Peyer's patch (tissue), 4 donors: ENCODE data around the gene SIDT2.

ENCODE experiments used
- POLR2A ChIP-seq, 2 donors: fragments of 450-650 bp; IDR thresholded peaks; one replicate each; pipeline ENCODE4 v1.5.1; 2017; ENCODE audit warnings: antibody characterized with exemption in 2 of 2, mild to moderate bottlenecking in 2 of 2, moderate library complexity in 2 of 2
- TF ChIP-seq, protein P1 (sequence below), 6 experiments: fragments of 450-650 bp in 4 of 6; fragments of 200-600 bp in 2 of 6; sonication (generic) in 1 of 6; IDR thresholded peaks; one replicate each; pipeline ENCODE4 v1.5.1; 2017 to 2019; ENCODE audit warnings: antibody characterized with exemption in 6 of 6, mild to moderate bottlenecking in 3 of 6, moderate library complexity in 1 of 6

DNA sequence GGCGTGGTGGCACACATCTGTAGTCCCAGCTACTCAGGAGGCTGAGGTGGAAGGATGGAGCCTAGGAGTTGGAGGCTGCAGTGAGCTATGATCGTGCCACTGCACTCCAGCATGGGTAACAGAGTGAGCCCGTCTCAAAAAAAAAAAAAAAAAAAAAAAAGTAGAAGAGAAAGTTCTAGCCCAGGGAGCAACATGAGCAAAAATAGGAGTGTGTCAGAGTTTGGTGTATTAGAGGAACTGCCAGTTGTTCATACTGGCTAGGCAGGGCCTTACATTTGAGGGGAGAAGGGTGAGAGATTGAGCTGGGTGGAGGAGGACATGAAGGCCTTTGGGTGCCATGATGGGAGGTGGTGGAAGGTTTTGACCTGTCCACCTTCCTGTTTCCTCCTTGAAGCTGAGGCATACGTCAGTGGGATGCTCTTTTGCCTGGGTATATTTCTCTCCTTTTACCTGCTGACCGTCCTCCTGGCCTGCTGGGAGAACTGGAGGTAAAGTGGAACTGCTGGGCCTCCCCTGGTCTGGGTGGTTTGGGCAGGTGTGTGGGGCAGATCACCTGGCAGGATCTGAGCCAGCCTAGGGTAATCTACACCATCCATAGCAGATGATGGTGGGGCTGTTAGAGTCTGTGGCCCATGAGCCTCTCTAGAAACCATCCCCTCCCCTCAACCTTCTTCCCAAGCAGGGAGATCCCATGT, 7.3 kb downstream of the SIDT2 start:
- TF ChIP-seq, protein P1, sequence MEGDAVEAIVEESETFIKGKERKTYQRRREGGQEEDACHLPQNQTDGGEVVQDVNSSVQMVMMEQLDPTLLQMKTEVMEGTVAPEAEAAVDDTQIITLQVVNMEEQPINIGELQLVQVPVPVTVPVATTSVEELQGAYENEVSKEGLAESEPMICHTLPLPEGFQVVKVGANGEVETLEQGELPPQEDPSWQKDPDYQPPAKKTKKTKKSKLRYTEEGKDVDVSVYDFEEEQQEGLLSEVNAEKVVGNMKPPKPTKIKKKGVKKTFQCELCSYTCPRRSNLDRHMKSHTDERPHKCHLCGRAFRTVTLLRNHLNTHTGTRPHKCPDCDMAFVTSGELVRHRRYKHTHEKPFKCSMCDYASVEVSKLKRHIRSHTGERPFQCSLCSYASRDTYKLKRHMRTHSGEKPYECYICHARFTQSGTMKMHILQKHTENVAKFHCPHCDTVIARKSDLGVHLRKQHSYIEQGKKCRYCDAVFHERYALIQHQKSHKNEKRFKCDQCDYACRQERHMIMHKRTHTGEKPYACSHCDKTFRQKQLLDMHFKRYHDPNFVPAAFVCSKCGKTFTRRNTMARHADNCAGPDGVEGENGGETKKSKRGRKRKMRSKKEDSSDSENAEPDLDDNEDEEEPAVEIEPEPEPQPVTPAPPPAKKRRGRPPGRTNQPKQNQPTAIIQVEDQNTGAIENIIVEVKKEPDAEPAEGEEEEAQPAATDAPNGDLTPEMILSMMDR (IDR thresholded peaks at IDR 0.05), result no peak
- TF ChIP-seq POLR2A (IDR thresholded peaks at IDR 0.05), result no peak
